Retinal pigment epithelial cell (primary cell): ENCODE data around the gene TMSB15C.
"Not testable (repeated sequence)": the region's sequence is repeated elsewhere in the genome, so short reads cannot be mapped to it uniquely, and the experiment has no call there.

Experiments
- DNase-seq: peaks from one replicate; pipeline ENCODE4 v3.0.0-alpha.2; 2010; ENCODE audit warnings: low read depth
- H3K4me3 ChIP-seq: 2 replicates; pipeline ENCODE4 v1.5.1; 2011; ENCODE audit warnings: mild to moderate bottlenecking, low read length, control low read depth, moderate library complexity
- TF ChIP-seq, protein P1 (sequence below): conservative IDR thresholded peaks from 2 replicates; pipeline ENCODE4 v1.5.1; 2011; ENCODE audit warnings: low read depth, low read length, control low read depth, inconsistent platforms

Gene TMSB15C

DNA sequence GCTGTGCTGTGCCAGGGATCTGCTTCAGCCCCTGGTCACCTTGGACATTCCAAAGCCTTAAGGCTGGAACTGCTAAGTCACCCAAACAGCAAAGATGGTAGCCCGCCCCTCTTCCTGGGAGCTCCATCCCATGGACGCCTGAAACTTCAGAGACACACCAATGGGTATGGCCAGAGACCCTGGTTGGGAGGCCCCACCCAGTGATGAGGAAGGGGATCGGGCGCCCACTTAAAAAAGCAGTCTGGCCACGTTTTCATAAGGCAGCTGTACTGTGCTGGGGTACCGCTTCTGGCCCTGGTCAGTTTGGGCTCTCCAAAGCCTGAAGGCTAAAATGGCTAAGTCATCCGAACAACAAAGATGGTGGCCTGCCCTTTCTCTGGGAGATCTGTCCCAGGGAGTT, 9.4 kb upstream of the TMSB15C start:
- DNase-seq = no peak
- H3K4me3 ChIP-seq = no peak overlapping the region
- TF ChIP-seq, protein P1, sequence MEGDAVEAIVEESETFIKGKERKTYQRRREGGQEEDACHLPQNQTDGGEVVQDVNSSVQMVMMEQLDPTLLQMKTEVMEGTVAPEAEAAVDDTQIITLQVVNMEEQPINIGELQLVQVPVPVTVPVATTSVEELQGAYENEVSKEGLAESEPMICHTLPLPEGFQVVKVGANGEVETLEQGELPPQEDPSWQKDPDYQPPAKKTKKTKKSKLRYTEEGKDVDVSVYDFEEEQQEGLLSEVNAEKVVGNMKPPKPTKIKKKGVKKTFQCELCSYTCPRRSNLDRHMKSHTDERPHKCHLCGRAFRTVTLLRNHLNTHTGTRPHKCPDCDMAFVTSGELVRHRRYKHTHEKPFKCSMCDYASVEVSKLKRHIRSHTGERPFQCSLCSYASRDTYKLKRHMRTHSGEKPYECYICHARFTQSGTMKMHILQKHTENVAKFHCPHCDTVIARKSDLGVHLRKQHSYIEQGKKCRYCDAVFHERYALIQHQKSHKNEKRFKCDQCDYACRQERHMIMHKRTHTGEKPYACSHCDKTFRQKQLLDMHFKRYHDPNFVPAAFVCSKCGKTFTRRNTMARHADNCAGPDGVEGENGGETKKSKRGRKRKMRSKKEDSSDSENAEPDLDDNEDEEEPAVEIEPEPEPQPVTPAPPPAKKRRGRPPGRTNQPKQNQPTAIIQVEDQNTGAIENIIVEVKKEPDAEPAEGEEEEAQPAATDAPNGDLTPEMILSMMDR = no peak

DNA sequence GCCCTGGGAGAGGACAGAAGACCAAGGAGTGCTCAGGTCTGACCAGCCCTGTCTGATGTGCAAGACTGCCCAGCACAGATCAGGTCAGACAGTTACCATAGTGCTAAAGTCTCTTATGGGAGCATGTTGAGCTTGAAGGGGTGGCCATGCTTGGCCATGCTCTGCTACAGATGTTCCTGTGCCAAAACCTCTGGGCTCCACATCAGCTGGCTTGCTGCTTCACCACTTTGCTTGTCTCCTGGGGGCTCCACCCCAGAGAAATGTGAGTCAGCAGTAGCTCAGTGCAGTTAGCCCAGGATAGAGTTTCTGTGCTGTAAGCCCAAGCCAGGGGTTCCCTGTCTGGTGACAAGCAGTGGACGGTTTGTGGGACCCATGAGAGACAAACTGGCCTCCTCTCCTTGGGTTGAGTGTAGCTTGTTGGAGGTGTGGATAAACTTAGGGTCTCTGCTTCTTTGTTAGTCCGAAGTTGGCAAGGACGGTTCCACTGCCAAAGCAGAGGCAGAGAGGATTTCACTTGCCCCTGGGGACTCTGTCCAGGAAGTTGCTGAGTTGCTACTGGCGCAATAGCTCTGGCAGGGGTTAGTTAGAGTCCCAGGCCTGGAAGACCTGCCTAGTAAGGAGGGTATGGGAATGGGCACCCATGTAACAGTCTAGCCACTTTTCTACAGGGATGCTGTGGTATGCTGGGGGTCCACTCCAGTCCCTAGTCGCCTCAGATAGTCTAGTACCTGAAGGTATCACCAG, 8.7 kb upstream of the TMSB15C start:
- TF ChIP-seq, protein P1 = no peak
- H3K4me3 ChIP-seq = no peak overlapping the region
- no peak for DNase-seq

DNA sequence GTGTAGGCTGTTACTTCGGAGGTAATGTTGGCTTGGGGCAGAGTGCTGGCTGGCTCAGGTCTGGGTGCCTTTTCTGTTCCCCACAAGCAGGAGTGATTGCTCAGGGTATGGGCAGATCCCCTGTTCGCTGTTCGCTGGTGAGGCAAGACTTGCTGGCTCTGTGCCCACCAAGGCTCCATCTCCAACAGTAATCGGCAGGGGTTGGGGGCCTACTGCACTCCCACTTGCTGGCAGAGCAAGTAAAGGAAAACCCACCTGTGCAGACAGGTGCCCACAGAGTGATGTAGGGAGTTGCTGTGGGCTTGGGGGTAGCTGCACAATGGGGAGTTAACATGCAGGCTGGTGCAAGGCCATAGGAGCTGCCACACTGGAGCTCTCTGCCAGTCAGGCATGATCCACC, 8.0 kb upstream of the TMSB15C start:
- H3K4me3 ChIP-seq = no peak overlapping the region
- TF ChIP-seq, protein P1 = no peak
- DNase-seq = no peak

- H3K4me3 ChIP-seq, DNase-seq: not testable (repeated sequence)
Observed at GRCh38 chrX:104077854-104078253, 1.8 kb upstream of the TMSB15C start.

DNA sequence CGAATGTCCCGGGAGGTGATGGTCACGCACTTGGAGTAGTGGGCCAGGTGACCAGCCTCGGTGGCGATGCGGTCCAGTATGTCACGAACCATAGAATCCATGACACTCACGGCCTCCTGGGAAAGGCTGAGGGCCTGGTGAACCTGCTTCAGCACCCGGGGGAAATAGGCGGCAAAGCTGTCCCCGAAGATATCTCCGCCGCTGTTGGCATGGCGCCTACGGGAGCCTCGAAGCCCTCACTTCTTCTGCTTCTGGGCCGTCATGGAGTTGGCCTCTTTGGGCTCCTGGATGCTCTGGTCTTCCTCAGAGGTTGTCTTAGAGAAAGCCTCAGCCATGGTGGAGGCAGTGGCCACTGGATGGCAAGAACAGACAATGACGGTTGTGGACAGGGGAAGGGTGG, 13.4 kb downstream of the TMSB15C start:
- DNase-seq = not testable (repeated sequence)

DNA sequence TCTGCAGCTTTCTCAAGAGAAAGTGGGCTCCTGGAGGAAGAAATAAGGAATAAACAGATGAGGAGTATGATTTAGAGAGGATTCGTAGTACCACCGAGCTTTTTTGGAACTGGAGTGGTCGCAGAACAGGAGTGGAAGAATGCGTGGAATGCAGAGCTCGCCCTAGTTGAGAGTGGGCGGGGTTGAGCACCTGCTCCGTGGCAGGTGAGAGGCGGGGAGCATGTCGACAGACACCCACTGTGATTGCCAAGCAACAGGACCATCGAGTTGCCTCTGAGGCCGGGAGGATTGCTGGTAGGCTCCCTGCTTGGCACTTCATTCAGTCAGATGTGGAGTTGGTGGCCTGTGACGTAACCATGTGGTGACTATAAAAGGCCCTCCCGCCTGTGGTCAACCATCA, 21.1 kb downstream of the TMSB15C start:
- not testable (repeated sequence) for DNase-seq

More for the DNA sequence above, 13.4 kb downstream of the TMSB15C start:
- H3K4me3 ChIP-seq = not testable (repeated sequence)

DNA sequence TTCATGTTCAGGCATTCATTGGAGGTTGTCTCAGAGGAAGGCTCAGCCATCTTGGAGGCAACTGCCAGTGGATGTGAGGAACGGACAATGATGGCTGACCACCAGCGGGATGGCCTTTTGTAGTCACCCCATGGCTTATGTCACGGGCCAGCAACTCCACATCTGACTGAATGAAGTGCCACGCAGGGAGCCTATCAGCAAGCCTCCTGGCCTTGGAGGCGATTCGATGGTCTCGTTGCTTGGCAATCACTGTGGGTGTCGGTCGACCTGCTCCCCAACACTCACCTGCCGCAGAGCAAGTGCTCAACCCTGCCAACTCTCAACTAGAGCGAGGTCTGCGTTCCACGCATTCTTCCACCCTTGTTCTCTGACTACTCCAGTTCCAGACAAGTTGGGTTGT, 28.9 kb downstream of the TMSB15C start:
- H3K4me3 ChIP-seq = no peak overlapping the region
- no peak for DNase-seq
- TF ChIP-seq, protein P1 = no peak

More for the DNA sequence above, 21.1 kb downstream of the TMSB15C start:
- H3K4me3 ChIP-seq = not testable (repeated sequence)

DNA sequence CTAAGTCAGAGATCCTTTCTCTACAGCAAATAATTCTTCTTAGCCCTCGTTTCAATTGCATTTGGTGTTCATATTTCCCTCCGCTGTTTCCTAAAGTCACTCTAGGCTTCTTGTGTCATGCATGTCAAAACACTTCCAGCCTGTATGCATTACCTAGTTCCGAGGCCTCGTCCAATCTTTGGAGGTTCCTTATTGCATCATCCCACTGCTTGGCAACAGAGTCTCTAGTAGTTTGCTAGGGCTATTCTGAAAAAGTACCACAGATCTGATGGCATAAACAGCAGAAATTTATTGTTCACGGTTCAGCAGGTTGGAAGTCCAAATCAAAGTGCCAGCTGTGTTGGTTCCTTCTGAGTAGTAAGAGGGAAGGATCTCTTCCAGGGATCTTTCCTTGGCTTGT, 30.4 kb downstream of the TMSB15C start:
- TF ChIP-seq, protein P1 = no peak

DNA sequence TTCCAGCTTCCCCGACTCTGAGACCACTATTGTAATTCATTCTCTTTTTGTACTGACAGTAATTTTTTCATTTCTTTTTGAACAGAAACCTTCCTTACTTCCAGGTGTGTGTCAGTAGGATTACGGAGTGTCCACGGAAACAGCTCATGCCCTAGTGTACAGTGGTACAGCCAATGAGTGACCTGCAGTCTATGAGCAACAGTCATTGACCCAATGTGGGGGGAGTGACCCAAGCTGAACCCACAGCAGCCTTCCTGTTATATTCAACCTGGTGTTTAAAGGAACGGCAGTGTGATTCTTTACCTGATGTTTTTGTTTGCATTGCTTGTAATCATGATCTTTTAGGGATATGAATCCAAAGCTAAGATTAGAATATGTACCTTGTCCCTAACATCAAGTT, 35.0 kb downstream of the TMSB15C start:
- TF ChIP-seq, protein P1 = no peak
- H3K4me3 ChIP-seq = no peak overlapping the region

More for the DNA sequence above, 30.4 kb downstream of the TMSB15C start:
- H3K4me3 ChIP-seq = no peak overlapping the region
- no peak for DNase-seq

More for the DNA sequence above, 35.0 kb downstream of the TMSB15C start:
- DNase-seq = no peak
